ENCODE measurements around the gene SYT8.
"Not testable (repeated sequence)": the region's sequence is repeated elsewhere in the genome, so short reads cannot be mapped to it uniquely, and the experiment has no call there.

The SYT8 gene

DNA sequence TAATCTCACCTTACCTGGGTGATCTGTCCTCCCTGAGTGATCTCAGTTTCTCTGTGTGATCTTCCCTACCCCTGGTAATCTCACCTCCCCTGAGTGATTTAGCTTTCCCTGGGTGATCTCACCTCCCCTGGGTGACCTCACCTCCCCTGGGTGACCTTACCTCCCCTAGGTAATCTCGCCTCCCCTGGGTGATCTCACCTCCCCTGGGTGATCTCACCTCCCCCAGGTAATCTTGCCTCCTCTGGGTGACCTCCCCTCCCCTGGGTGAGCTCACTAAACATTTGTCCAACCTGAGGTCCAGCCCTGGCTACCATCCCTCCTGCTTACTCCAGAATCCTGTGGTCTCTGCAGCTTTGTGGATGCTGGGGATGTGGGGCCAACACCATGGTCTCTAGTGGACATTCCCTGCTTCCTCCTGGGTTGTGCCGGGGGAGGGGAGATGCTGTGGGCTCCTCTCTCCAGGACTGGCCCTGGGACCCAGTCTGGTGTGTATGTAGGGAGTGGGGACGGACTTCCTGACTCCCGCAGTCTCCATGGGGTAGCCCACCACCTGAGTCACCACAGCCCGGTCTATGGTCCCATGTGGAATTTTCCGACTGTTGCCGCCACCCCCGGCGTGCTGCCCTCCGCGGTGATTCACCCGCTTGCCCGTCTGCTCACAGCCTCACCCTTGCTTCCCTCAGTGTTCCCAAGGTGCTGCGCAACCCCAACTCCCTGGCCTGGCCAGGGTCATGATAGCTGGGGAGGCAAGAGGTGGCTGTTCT lies 28.0 kb downstream of the SYT8 start:
- no peak for DNase-seq

DNA sequence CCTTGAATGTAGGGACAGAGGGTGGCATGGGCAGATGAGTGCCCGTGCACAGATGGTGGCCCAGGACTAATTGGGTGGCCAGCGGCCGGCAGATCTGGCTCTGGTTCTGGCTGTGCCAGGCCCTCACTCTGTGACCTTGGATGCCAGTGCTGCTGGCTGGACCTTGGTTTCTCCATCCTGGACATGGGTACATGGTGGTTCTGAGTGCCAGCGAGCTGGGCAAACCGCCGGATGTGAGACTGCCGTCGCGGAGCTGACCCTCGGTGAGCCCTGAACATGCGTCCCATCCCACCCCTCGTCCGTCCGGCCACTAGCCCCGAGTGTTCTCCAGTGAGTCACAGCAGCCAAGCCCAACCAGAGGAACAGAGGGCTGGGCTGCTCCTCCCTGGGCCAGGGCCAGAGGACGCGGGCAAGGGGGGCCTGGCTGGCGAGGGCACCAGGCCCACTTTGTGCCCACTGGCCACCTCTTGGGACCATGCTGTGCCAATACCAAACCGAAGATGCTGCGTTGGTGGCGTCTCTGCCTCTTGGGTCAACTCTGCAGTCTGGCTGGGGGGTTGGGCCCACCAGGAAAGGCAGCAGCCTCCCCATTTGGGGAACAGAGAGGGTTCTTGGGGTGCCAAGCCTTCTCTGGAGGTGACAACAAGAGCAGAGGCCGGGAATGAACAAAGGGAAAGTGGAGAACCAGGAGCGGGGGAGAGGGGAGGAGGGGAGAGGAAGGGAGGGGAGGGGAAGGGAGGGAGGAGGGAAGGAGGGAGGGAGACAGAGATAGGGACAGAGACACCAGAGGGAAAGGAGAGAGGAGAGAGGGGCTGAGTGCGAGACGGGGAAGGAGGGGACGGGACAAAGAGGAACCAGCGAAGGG lies 28.8 kb downstream of the SYT8 start:
- DNase-seq = peak; percentile 89

DNA sequence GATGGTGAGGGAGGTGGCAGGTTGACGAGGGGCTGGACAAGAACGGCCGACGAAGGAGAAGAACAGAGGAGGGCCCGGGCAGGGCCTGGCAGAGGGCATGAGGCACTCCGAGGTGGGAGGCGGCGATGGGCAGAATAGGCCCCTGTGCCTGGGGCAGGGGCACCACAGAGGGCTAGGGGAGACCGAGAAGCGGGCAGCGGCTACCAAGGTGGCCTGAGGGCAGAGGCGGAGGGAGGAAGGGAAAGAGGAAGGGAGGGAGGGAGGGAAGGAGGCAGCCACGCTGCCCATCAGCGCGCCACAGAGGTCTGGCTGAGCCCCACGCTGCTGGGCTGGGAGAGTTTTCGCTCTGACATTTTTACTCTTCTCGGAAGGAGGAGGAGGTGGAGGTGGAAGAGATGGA lies 29.4 kb downstream of the SYT8 start:
- DNase-seq = no peak

DNA sequence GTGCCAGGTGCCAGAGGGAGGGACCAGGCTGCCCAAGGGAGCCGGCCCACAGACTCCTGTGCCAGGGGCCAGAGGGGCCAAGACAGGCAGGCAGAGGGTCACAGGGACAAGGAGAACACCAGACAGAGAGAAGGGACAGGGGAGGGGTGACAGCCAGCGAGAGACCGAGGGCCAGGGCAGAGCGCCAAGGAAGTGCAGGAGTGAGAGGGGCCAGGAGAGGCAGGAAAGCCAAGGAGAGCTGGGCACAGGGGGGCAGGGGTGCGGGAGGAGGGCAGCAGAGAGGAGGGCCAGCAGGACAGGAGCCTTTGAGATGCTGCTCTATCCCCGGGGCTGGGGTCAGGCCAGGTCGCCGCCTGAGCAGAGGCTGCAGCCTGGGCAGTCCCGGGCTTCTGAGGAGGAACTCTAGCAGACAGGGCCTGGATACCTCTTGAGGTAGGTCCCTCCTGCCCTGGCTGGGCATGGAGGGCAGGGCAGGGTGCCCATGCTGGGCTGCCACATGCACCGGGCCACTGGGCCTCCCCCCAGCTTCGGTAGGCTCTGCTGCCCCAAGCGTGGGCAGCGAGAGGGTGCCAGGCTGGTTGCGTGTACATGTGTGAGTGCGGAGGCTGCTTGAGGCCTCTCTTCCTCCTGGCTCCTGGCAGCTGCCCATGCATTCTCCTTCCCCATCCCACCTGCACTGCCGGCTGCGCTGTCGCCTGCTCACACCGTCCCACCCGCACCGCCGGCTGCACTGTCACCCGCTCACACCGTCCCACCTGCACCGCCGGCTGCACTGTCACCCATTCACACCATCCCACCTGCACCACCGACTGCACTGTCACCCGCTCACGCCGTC lies 30.3 kb downstream of the SYT8 start:
- no peak for DNase-seq

DNA sequence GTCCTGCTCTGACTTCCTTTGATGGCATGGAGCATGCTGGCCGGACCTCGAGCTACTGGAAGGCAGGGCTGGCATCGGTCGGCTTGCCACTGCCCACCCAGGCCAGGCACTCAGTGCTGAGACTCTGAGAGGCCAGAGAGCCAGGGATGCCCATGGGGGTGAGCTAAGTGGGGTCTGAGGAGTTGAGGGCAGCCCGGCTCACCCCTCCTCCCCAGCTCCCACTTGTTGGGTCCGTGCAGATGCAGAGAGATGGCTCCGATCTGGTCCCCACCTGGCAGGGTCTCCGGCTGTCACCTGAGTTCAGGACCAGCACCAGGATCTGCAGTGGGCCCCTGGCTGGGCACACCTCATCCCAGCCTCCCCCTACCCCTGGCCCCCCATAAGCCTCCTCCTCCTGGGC lies 31.4 kb downstream of the SYT8 start:
- DNase-seq = no peak

DNA sequence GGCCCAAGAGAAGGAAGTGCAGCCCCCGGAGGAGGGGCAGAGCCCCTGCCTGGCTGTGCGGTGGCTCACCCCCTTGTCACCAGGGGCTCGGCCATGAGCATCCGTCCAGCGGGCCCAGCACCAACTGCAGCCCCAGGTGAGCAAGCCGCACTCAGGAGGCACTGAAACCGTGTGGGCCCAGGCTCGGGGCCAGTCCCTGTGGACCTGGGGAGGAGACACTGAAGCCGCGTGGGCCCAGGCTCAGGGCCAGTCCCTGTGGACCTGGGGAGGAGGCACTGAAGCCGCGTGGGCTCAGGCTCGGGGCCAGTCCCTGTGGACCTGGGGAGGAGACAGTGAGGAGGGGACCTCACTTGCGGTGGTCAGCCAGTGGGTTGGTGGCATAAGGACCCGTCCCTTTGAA lies 32.0 kb downstream of the SYT8 start:
- no peak for DNase-seq

DNA sequence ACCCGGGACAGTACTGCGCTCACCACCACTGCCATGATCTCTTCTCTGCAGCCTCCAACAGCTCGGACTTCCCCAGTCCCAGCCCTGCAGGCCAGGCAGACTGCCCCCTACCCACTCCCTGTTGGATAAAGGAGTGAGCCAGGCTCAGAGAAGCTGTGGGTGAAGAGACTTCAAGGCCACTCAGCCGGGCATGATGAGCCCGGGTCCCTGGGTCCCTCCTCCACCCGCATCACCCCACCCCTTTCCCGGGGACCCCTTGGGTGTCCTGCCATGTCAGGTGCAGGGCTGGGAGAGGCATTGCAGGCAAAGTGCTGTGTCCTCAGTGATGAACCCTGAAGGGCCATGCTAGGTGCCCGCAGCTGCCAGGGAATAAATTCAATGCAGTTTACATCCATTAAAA lies 32.6 kb downstream of the SYT8 start:
- no peak for DNase-seq

DNA sequence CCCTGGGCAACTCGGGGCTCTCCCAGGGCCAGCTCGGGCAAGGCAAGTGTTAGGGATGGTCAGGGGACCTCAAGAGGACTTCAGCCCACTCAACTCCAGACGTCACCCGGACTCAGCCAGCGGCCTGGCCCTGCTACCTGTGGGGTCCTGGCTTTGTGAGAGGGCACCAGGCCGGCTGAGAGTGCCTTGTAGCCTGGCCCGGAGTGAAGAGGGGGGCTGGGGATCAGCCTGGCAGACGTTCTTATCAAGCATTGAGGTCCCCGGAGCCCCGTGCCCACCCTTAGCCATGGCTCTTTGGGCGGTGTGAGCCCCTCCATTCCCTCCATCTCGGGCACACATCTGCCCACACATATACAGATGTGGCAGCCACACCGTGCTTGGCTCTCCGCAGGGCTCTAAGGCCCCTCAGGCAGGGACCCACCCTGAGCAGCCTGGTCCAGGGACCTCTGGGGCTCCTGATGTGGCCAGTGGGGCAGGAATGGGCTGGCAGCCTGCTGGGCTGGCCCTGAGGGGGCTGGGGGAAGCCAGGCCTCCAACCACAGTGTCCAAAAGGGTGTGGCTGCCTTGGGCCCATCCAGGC lies 33.4 kb downstream of the SYT8 start:
- no peak for DNase-seq

DNA sequence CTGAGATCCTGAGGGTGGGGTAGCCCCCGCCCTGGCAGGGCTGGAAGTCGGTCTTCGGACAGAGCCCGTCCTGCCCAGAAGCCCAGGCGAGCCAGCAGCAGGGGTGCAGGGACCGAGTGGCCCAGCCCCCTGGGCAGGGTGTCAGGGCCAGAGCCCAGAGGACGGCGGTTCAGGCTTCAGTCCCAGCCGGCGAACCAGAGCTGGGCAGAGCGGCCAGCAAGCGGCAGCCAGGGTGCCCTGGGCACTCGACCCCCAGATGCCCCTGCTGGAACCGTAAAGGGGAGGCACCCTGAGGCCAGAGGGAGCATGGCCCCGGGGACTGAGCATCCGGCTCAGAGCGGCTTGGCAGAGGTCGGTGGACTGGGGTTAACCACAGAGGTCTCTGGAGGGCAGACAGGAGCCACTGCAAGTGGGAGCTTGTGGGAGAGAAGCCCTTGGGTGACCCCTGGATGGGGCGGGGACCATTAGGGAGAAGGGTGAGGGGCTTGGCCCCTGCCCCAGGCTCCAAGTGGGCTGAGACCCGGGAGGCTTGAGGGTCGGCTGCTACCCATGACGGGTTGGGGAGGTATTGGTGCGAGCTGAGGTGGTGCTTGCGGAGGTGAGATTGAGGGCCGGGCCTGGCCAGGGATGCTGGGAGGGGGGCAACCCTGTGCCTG lies 34.0 kb downstream of the SYT8 start:
- no peak for DNase-seq

DNA sequence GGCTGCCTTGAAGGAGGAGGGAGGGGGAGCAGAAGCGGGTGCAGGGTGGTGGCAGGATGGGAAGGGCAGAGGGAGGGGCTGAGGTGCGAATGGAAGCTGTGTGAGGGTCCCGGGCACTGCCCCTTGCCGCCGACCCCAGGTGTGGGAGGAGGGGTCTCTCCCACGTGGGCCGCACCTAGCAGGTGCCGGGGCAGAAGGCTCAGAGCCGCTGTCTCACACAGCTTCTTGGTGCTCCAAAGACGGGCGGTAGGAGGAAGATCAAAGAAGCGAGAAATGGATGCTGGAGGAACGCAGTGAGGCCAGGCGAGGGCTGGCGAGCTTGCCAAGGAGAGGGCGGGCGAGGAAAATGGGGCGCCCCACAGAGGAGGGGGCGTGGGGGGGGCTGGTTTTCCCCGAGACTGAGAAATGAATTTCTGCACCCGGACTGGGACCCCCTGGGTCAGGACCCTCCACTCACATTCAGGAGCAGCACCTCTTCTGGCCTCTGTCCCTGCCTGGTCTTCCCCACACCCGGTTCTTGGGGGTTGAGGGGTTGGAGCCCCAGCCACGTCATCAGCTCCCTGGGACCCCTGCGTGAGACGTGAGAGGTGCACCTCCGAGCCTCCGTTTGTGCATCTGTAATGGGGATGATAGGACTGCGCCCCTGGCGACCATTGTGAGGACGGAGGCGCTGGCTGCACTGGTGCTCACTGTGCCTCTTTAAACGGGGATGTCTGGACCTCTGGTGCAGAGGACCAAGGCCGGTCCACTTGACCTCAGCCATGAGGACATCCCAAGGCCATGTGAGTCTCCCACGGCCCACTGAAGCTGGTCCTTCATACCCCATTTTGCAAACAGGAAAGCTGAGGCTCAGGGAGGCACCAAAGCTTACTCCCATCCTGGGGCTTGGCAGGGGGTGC lies 34.9 kb downstream of the SYT8 start:
- DNase-seq = no peak

DNA sequence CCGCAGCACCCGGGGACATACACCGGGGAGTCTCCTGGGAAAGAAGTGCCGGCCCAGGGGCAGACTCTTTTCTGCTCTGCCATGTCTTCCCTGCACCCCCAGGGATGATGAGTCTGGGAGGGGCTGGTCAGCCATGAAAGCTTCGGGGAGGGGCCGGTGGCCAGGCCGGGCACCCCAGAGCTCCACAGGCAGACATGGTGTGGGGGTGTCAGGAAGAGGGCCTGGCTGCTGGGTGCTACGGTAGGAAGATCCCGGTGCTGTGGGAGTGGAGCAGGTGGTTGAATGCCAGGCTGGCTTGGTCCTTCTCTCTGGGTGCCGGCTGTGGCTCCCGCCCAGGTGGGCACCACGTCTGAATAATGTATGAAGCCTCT lies 35.5 kb downstream of the SYT8 start:
- no peak for DNase-seq

DNA sequence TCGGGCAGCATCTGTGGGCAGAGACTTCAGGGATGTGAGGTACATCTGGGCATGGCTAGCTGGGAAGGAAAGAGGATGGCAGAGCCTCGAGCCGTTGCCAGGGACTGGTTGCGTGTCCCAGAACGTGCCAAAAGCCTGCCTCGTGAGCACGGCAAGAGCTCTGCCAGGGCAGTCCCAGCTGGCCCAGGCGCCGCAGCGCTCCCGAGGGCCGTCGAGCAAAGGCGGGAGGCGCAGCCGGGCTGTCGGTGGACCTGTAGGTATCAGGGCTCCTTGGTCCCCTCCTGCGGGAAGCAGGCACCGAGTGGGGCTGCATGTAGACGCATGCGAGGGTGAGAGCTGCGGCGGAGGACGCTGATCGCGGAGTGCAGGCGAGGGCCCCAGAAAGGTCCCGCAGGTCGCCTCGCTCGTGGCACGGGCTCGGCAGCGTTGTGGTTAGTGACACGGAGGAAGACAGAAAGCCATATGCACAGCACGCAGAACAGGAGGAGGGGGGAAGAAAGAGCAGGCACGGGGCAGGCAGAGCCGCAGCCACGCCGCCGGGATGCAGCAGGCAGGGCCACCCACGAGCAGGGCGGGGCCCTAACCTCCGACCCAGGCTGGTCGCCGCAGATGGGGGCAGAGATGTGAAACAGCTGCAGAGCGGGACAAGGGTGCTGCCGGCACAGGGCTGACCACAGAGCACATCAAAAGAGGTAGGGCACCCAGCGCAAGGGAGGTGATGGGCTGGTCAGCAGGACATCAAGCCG lies 36.1 kb downstream of the SYT8 start:
- no peak for DNase-seq

DNA sequence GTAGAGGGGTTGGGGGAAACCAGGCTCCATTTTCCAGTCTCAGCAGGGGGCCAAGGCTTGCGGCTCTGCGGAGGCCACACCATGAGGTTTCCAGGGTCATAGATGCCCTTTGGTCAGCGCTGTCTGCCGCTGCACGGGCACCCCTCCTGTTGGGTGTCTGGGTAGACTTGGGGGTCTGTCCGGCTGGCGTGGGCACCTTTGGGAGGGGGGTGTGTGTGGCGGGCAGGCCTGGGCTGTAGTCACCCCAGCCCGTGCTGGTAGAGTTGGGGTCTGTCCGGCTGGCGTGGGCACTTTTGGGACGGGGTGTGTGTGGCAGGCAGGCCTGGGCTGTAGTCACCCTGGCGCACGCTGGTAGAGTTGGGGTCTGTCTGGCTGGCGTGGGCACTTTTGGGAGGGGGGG lies 36.7 kb downstream of the SYT8 start:
- DNase-seq = no peak

DNA sequence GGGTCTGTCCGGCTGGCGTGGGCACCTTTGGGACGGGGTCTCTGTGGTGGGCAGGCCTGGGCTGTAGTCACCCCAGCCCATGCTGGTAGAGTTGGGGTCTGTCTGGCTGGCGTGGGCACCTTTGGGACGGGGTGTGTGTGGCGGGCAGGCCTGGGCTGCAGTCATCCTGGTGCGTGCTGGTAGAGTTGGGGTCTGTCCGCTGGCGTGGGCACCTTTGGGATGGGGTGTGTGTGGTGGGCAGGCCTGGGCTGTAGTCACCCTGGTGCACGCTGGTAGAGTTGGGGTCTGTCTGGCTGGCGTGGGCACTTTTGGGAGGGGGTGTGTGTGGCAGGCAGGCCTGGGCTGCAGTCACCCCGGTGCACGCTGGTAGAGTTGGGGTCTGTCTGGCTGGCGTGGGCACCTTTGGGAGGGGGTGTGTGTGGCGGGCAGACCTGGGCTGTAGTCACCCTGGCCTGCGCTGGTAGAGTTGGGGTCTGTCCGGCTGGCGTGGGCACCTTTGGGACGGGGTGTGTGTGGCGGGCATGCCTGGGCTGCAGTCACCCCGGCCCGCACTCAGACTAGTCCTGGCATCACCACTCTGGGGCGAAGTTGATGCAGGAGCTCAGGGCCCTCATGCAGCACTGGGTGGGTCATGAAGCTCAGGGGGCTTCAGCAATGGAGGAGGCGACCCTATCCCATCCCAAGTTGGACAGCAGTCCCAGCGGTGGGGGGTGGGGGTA lies 37.6 kb downstream of the SYT8 start:
- no peak for DNase-seq

DNA sequence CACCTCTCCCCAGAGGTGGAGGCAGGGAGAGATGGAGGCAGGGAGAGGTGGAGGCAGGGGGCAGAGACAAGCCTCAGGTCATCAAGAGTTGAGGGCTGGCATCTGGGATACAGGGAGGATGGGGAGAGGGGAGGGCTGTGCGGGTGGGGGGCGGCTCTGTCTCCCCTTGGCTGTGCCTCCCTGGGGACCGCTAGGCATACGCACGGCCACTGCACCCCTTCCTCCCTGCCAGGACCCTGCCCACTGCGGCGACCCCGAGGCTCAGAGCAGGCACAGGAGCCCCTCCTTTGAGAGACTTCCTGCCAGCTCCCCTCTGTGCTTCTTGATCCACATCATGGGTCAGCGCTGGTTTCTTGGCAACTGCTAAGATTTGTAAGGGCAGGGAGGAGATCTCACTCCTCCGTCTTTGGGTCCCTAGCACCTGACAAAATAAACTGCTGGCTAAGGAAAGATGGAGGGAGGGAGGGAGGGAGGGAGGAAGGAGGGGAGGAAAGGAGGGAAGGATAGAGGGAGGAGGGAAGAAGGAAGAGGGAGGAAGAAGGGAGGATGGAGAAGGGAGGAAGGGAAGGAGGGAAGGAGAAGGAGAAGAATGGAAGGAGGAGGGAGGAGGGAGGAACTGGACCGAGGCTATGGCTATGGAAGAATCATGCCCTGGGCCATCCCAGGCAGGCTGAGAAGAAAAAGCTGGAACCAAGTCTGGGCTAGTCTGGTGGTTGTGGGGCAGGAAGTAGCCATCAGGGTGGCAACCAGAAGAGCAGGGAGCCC lies 38.4 kb downstream of the SYT8 start:
- peak; percentile 17 for DNase-seq

DNA sequence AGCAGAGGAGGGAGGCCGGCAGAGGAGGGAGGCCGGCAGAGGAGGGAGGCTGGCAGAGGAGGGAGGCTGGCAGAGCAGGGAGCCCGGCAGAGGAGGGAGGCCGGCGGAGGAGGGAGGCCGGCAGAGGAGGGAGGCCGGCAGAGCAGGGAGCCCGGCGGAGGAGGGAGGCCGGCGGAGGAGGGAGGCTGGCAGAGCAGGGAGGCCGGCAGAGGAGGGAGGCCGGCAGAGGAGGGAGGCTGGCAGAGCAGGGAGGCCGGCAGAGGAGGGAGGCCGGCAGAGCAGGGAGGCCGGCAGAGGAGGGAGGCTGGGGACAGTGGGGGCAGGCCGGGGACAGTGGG lies 39.0 kb downstream of the SYT8 start:
- not testable (repeated sequence) for DNase-seq

DNA sequence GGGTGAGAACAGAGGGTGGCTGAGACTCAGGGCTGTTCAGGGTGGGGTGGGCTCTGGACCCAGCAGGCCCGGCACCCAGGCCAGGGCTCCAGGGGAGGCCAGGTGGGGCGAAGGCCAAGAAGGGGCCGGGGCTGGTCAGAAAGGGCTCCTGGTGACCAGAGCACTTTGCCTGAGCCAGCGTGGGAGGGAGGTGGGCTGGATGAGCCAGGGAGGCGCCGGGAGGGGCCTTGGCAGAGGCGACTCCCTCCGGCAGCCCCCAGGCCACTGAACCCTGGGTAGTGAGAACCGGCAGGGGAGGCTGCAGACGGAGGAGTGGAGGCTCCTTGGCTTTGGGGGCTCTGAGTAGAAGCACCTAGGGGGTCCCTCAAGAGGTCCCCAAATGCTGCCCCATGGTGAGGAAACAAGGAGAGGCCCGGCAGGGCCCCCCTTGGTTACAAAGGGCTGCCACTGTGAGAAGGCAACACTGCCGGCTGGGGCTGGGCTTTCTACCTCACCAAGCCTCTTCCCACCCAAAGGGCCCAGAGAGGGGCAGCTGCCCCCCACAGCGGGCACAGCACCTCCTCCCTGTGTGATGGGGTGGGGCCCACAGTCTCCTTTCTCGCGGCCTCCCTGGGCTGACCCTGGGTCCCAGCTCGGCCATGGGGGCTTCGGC lies 39.8 kb downstream of the SYT8 start:
- DNase-seq = not testable (repeated sequence)

DNA sequence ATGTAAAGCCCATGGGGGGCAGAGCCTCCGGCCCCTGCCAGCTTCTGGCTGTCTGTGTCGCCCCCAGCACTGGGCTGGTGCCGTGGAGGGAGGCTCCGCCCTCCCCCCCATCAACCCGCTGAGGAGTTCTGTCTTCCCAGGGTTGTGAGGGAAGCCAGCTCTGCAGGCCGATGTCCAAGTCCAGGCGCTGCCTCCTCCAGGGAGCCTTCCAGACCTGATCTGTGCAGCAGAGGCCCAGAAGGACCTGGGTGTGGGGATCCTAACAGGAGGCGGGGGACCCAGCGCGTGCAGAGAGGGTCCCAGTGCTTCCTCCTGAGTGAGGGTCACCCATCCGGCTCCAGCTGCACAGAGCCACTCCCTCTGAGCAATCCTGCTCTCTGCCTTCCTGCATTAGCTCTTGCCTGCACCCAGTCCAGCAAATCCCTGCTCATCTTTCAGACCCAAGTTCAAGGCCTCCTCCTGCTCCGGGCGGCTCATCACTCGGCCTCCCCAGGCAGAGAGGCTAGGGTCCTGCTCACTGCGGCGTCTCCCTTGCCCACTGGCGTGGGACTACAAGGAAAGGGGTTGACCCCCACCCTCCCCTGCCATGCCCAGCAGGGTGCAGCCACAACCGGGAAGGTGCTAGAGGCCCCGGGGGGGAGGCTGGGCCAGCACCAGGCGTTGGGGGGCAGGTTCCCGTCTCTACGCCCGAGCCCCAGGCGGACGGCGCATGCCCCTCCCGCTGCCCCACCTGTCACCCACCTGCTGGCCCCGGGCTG lies 40.5 kb downstream of the SYT8 start:
- no peak for DNase-seq

All from fibroblast of skin of right biceps (primary cell).